Hepatocyte (in vitro differentiated cells): ENCODE data around the gene WNK2. TPM values are rescaled to one million over a fixed set of nuclear protein-coding genes. Genes with fewer than 3 reads are reported as not detected.

ENCODE experiments used
- DNase-seq: peaks from one replicate; pipeline ENCODE4 v3.0.0-alpha.2; 2016; ENCODE audit warnings: low spot score
- H2AFZ ChIP-seq: fragments of 200-600 bp; sonication (generic); 2 replicates; pipeline ENCODE4 v1.6.0; 2016; ENCODE audit warnings: antibody characterized with exemption, mild to moderate bottlenecking
- H3K27ac ChIP-seq: fragments of 200-600 bp; sonication (generic); 2 replicates; pipeline ENCODE4 v1.5.1; 2016; ENCODE audit warnings: mild to moderate bottlenecking
- H3K27me3 ChIP-seq: fragments of 200-600 bp; sonication (generic); 2 replicates; pipeline ENCODE4 v1.6.1; 2016
- H3K36me3 ChIP-seq: fragments of 200-600 bp; sonication (generic); replicated peaks from 2 replicates; pipeline ENCODE4 v1.5.1; 2016; ENCODE audit warnings: low read depth; ENCODE audit not compliant: insufficient read depth
- H3K4me1 ChIP-seq: fragments of 200-600 bp; sonication (generic); 2 replicates; pipeline ENCODE4 v1.5.1; 2016; ENCODE audit warnings: mild to moderate bottlenecking, moderate library complexity; ENCODE audit not compliant: insufficient read depth
- H3K4me2 ChIP-seq: fragments of 200-600 bp; sonication (generic); 2 replicates; pipeline ENCODE4 v1.6.0; 2016
- H3K4me3 ChIP-seq: fragments of 200-600 bp; sonication (generic); 2 replicates; pipeline ENCODE4 v1.5.1; 2016; ENCODE audit warnings: mild to moderate bottlenecking
- H3K79me2 ChIP-seq: fragments of 200-600 bp; sonication (generic); 2 replicates; pipeline ENCODE4 v1.6.0; 2017; ENCODE audit warnings: mild to moderate bottlenecking
- H3K9me2 ChIP-seq: fragments of 200-600 bp; sonication (generic); replicated peaks from 2 replicates; pipeline ENCODE4 v1.6.0; 2017; ENCODE audit warnings: mild to moderate bottlenecking; ENCODE audit not compliant: insufficient read depth
- H3K9me3 ChIP-seq: fragments of 200-600 bp; sonication (generic); 2 replicates; pipeline ENCODE4 v1.5.1; 2016; ENCODE audit warnings: low read depth, mild to moderate bottlenecking
- H4K20me1 ChIP-seq: fragments of 200-600 bp; sonication (generic); 2 replicates; pipeline ENCODE4 v1.6.0; 2016; ENCODE audit warnings: mild to moderate bottlenecking; ENCODE audit not compliant: insufficient read depth, poor library complexity, severe bottlenecking
- CTCF ChIP-seq: fragments of 200-600 bp; sonication (generic); IDR thresholded peaks from 2 replicates; pipeline ENCODE4 v1.5.1; 2016; ENCODE audit warnings: antibody characterized with exemption, mild to moderate bottlenecking; ENCODE audit not compliant: poor library complexity
- EZH2 ChIP-seq: fragments of 200-600 bp; sonication (generic); IDR thresholded peaks from 2 replicates; pipeline ENCODE4 v1.6.1; 2016; ENCODE audit warnings: antibody characterized with exemption, mild to moderate bottlenecking, borderline replicate concordance
- EZH2phosphoT487 ChIP-seq: fragments of 200-600 bp; sonication (generic); IDR thresholded peaks from one replicate; pipeline ENCODE4 v1.6.1; 2018; ENCODE audit warnings: antibody characterized with exemption, mild to moderate bottlenecking, low read depth, moderate library complexity; ENCODE audit not compliant: unreplicated experiment, severe bottlenecking
- WGBS: methylation state at CpG from one replicate; pipeline ENCODE4 v1.1.6; 2016; ENCODE audit warnings: low lambda C conversion rate; ENCODE audit errors: missing lambda C conversion rate; 5-methylcytosine and 5-hydroxymethylcytosine counted together
- polyA plus RNA-seq: library from polyadenylated mRNA; unstranded; fragments of >200 nt; fragmentation: Nextera tagmentation; extraction: Ambion mirVana; gene quantifications from 2 replicates; pipeline ENCODE4 v1.2.1, GENCODE V29; 2016
- total RNA-seq: library from RNA; depleted of rRNA; stranded (reverse); fragments of >200 nt; gene quantifications from 2 replicates; pipeline ENCODE4 v1.2.3, GENCODE V29; 2014

Gene WNK2
- total and polyA plus RNA-seq, 2 experiments from 2014 or later, result 8.9 to 13.5 TPM

GRCh38 chr9:93229636-93230035, 45.7 kb downstream of the WNK2 start:
- TF ChIP-seq EZH2phosphoT487, result no peak
- no peak for TF ChIP-seq EZH2
- TF ChIP-seq CTCF, result no peak
- DNase-seq, result no peak
- Histone ChIP-seq H3K27me3 (no peaks in the 10 kb centered on the region), H3K9me2 (no peaks in the 10 kb centered on the region), H3K36me3 (no peaks in the 10 kb centered on the region), H3K9me3 (no peaks in the 10 kb centered on the region), H3K4me2 (no peak overlapping the region), H3K4me3 (no peak overlapping the region), H2AFZ (no peak overlapping the region), H4K20me1 (no peaks in the 10 kb centered on the region), H3K79me2 (no peaks in the 10 kb centered on the region), H3K27ac (no peak overlapping the region), H3K4me1 (no peaks in the 10 kb centered on the region)
- 94% methylated on average over 14 of the region's 14 CpGs for WGBS

- Histone ChIP-seq H3K4me1 (no peaks in the 10 kb centered on the region), H3K79me2 (no peaks in the 10 kb centered on the region), H3K27me3 (no peaks in the 10 kb centered on the region), H3K9me3 (no peaks in the 10 kb centered on the region), H4K20me1 (no peaks in the 10 kb centered on the region), H3K4me2 (no peak overlapping the region), H2AFZ (no peak overlapping the region), H3K27ac (no peak overlapping the region), H3K36me3 (no peaks in the 10 kb centered on the region), H3K9me2 (no peaks in the 10 kb centered on the region), H3K4me3 (no peak overlapping the region)
- no peak for DNase-seq
- WGBS, result 92% methylated on average over 6 of the region's 6 CpGs
- TF ChIP-seq EZH2phosphoT487, result no peak
- no peak for TF ChIP-seq CTCF
- no peak for TF ChIP-seq EZH2
Observed at GRCh38 chr9:93230185-93230584, 46.2 kb downstream of the WNK2 start.

DNA sequence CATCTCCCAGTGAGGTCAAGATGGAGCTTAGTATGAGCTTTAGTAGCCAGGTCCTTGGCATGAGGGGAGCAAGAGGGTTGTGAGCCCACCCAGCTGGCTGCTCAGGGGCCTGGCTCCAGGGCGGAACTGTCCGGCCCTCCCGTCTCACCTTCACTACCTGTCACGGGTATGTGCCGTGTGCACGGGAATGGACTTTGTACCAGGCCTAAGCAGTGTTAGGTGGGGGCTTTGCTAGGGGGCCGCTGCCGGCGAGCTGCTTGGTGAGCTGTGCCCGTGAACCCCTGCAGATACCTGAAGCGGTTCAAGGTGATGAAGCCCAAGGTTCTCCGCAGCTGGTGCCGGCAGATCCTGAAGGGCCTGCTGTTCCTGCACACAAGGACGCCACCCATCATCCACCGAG, 46.7 kb downstream of the WNK2 start:
- H4K20me1 ChIP-seq, result no peaks in the 10 kb centered on the region
- no peaks in the 10 kb centered on the region for H3K79me2 ChIP-seq
- no peak overlapping the region for H2AFZ ChIP-seq
- no peaks in the 10 kb centered on the region for H3K9me3 ChIP-seq
- peaks cover 2% of the 10 kb centered on the region for H3K4me1 ChIP-seq
- H3K27ac ChIP-seq, result no peak overlapping the region
- TF ChIP-seq EZH2 (no peak), CTCF (no peak), EZH2phosphoT487 (no peak)
- peak; percentile 33 for DNase-seq
- no peaks in the 10 kb centered on the region for H3K9me2 ChIP-seq
- H3K4me3 ChIP-seq, result no peak overlapping the region
- H3K4me2 ChIP-seq, result no peak overlapping the region
- WGBS, result 77% methylated on average over 15 of the region's 15 CpGs
- H3K27me3 ChIP-seq, result no peaks in the 10 kb centered on the region
- H3K36me3 ChIP-seq, result no peaks in the 10 kb centered on the region
